Measurements from ENCODE around the gene ATP5MK. TPM values are rescaled to one million over a fixed set of nuclear protein-coding genes. Genes with fewer than 3 reads are reported as not detected.

ATP5MK gene
- total RNA-seq, 1 experiment from 2014 or later, result 307 TPM

- Mint-ChIP-seq H3K36me3 (peaks cover 19% of the 10 kb centered on the region), H3K4me3 (peak within 1 kb of the TSS; percentile 87), H3K27me3 (ENCODE audit: low read depth) (no peaks in the 10 kb centered on the region), H3K9me3 (no peaks in the 10 kb centered on the region), H3K4me1 (peaks cover 10% of the 10 kb centered on the region), H3K27ac (peak within 1 kb of the TSS; percentile 80)
- ChIA-PET POLR2A (interaction anchor here (0.6 to 1.3 kb wide), 4 partner anchors 8 to 441 kb away, joined by 3 to 6 read pairs (median 4); partner anchors contain the start of gene TAF5), CTCF (interaction anchor here (0.8 to 1.6 kb wide), 5 partner anchors 51 to 135 kb away, joined by 3 to 6 read pairs (median 4); no protein-coding TSS in a partner anchor)
- DNase-seq (ENCODE audit: low spot score) (peak; percentile 93), ATAC-seq (peak; percentile 93)
- TF ChIP-seq SP1 (CRISPR knock-in tag; conservative IDR thresholded peaks at IDR 0.05) (peak; percentile 64), GABPB1 (CRISPR knock-in tag; IDR thresholded peaks at IDR 0.05) (no peak; the same call in 1 of the 2 replicates), ZNF281 (CRISPR knock-in tag; IDR thresholded peaks at IDR 0.05) (no peak), SMAD3 (CRISPR knock-in tag; IDR thresholded peaks at IDR 0.05; ENCODE audit: borderline replicate concordance) (no peak), MAX (CRISPR knock-in tag; IDR thresholded peaks at IDR 0.05) (peak; percentile 78), TEAD4 (CRISPR knock-in tag; IDR thresholded peaks at IDR 0.05) (no peak), FOXK1 (CRISPR knock-in tag; IDR thresholded peaks at IDR 0.05) (0 out of 2 replicates have a peak, but pooled peaks have one; percentile 28), JUN (CRISPR knock-in tag; IDR thresholded peaks at IDR 0.05) (no peak), ATF6 (CRISPR knock-in tag; IDR thresholded peaks at IDR 0.05) (no peak), FOXP4 (CRISPR knock-in tag; IDR thresholded peaks at IDR 0.05) (no peak), TEAD1 (CRISPR knock-in tag; IDR thresholded peaks at IDR 0.05) (0 out of 2 replicates have a peak, but pooled peaks have one; percentile 20), E2F5 (CRISPR knock-in tag; IDR thresholded peaks at IDR 0.05) (peak; percentile 96), ARID4B (CRISPR knock-in tag; IDR thresholded peaks at IDR 0.05; ENCODE audit: borderline replicate concordance) (peak; percentile 55; the same call in 1 of the 2 replicates), PRRX2 (CRISPR knock-in tag; IDR thresholded peaks at IDR 0.05) (no peak), NFYB (CRISPR knock-in tag; conservative IDR thresholded peaks at IDR 0.05; ENCODE audit: low read depth) (no peak), ZNF219 (CRISPR knock-in tag; IDR thresholded peaks at IDR 0.05; ENCODE audit: borderline replicate concordance) (no peak), HMGXB4 (CRISPR knock-in tag; IDR thresholded peaks at IDR 0.05) (peak; percentile 75; the same call in 1 of the 2 replicates), ZNF512 (CRISPR knock-in tag; IDR thresholded peaks at IDR 0.05; ENCODE audit: borderline replicate concordance) (no peak), SMAD4 (CRISPR knock-in tag; IDR thresholded peaks at IDR 0.05) (no peak), ZNF263 (CRISPR knock-in tag; IDR thresholded peaks at IDR 0.05; ENCODE audit: low read depth) (no peak)
Observed at GRCh38 chr10:103350517-103351260, 45.6 kb downstream of the ATP5MK start, which contains the start of gene PCGF6. PCGF6 (minus strand) TSS chr10:103351140; CDS start chr10:103351066, 74 bp downstream.
